ENCODE measurements around the gene DGKZ. TPM values are rescaled to one million over a fixed set of nuclear protein-coding genes. Genes with fewer than 3 reads are reported as not detected.

Gene DGKZ
- total and polyA plus RNA-seq, 2 donors (not counting 3 experiments of a cell fraction or from before 2014, with no cell fraction given), result 88.8 to 127 TPM

DNA sequence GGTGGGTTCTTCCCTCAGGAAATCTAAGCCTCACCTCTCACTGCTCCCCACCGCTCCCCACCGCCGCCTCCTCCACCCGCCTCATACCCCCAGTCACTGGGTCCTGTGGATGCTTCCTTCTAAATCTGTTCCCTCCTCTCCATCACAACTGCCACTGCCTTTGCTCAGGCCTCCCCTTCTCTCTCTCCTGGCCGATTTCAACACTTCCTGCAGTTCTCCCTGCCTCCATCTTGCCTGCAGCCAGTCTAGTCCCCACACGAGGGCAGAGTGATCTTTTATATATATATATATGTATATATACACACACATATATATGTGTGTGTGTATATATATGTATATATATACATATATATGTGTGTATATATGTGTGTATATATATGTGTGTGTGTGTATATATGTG lies 42.0 kb upstream of the DGKZ start:
- no TSS peak for BruUV-seq (replicated peaks)
- intact Hi-C loops (cut with micrococcal nuclease) (no loop called here), dilution Hi-C loops (cut with MboI; ENCODE audit: extremely low pct_ligation_motif_present, low sequenced_read_pairs) (no loop called here)
- Histone ChIP-seq H3K9me3 (replicated peaks; ENCODE audit: control insufficient read depth, insufficient read depth, low read length) (no peaks in the 10 kb centered on the region), H3K9me1 (replicated peaks; ENCODE audit: control insufficient read depth, extremely low read depth, insufficient read depth, low read length) (no peaks in the 10 kb centered on the region), H3K79me2 (ENCODE audit: control insufficient read depth, insufficient read depth, low read length) (no peaks in the 10 kb centered on the region), H3K36me3 (ENCODE audit: control insufficient read depth in 2 of 2, extremely low read depth in 1 of 2, insufficient read depth in 2 of 2, low read length in 2 of 2) (no peaks in the 10 kb centered on the region), H3K4me2 (ENCODE audit: insufficient read depth, low read length) (no peak overlapping the region), H3K4me3 (replicated peaks in 1 of 3; ENCODE audit: insufficient read depth in 1 of 3, low read depth in 1 of 3, low read length in 3 of 3) (no peak overlapping the region), H2AFZ (ENCODE audit: low read depth, low read length) (no peak overlapping the region), H3K27ac (ENCODE audit: insufficient read depth, low read depth, low read length) (no peak overlapping the region), H3K9ac (replicated peaks; ENCODE audit: extremely low read depth, insufficient read depth, low read length) (no peak overlapping the region), H3K4me1 (ENCODE audit: control insufficient read depth, extremely low read depth, insufficient read depth, low read length) (no peaks in the 10 kb centered on the region), H3K27me3 (ENCODE audit: control insufficient read depth in 2 of 2, insufficient read depth in 2 of 2, low read length in 2 of 2) (no peaks in the 10 kb centered on the region), H4K20me1 (replicated peaks; ENCODE audit: control insufficient read depth, extremely low read depth, insufficient read depth, low read length) (no peaks in the 10 kb centered on the region)
- DNase-seq (ENCODE audit: low read depth, low spot score) (no peak), FAIRE-seq (no peak)
- TF ChIP-seq, protein P1, sequence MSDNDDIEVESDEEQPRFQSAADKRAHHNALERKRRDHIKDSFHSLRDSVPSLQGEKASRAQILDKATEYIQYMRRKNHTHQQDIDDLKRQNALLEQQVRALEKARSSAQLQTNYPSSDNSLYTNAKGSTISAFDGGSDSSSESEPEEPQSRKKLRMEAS (IDR thresholded peaks at IDR 0.05; ENCODE audit: insufficient read depth, insufficient read length), result no peak
- TF ChIP-seq, protein P2, sequence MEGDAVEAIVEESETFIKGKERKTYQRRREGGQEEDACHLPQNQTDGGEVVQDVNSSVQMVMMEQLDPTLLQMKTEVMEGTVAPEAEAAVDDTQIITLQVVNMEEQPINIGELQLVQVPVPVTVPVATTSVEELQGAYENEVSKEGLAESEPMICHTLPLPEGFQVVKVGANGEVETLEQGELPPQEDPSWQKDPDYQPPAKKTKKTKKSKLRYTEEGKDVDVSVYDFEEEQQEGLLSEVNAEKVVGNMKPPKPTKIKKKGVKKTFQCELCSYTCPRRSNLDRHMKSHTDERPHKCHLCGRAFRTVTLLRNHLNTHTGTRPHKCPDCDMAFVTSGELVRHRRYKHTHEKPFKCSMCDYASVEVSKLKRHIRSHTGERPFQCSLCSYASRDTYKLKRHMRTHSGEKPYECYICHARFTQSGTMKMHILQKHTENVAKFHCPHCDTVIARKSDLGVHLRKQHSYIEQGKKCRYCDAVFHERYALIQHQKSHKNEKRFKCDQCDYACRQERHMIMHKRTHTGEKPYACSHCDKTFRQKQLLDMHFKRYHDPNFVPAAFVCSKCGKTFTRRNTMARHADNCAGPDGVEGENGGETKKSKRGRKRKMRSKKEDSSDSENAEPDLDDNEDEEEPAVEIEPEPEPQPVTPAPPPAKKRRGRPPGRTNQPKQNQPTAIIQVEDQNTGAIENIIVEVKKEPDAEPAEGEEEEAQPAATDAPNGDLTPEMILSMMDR (IDR thresholded peaks at IDR 0.05; ENCODE audit: extremely low read depth in 1 of 2, insufficient read depth in 1 of 2, low read depth in 1 of 2, low read length in 2 of 2), result peak in 1 of 2 donors; percentile 12
- CTCF ChIA-PET, result interaction anchor here (0.9 to 10.9 kb wide), 3 partner anchors 8 to 64 kb away, joined by 3 to 367 read pairs (median 53); no protein-coding TSS in a partner anchor
- POLR2A ChIA-PET, result no interaction called here

DNA sequence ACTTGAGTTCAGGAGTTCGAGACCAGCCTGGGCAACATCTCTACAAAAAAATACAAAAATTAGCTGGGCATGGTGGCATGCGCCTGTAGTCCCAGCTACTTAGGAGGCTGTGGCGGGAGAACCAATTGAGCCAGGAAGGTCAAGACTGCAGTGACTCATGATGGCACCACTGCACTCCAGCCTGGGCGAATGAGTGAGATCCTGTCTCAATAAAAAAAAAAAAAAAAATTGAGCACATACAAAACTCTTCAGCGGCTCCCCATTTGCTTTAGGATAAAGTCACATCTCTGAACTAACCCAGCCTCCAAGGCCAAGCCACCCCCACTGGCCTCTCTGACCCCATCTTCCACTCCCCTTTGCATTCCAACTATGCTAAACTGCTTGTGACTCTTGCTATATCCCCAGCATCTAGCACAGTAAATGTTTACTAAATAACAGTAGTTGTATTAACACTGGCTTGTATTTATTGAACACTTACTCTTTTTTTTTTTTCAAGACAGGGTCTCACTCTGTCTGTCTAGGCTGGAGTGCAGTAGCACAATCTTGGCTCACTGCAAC lies 40.9 kb upstream of the DGKZ start:
- ChIA-PET CTCF (interaction anchor here (1.0 to 10.9 kb wide), 4 partner anchors 9 to 341 kb away, joined by 3 to 367 read pairs (median 40); no protein-coding TSS in a partner anchor), POLR2A (interaction anchor here (0.6 kb wide), 1 partner anchor 342 kb away, joined by 7 read pairs; no protein-coding TSS in a partner anchor)
- no peak for TF ChIP-seq FOS (IDR thresholded peaks at IDR 0.05; ENCODE audit: borderline replicate concordance, insufficient read depth, low read length)
- Histone ChIP-seq H3K4me1 (ENCODE audit: control insufficient read depth, extremely low read depth, insufficient read depth, low read length) (no peaks in the 10 kb centered on the region), H3K79me2 (ENCODE audit: control insufficient read depth, insufficient read depth, low read length) (no peaks in the 10 kb centered on the region), H4K20me1 (replicated peaks; ENCODE audit: control insufficient read depth, extremely low read depth, insufficient read depth, low read length) (no peaks in the 10 kb centered on the region), H3K4me2 (ENCODE audit: insufficient read depth, low read length) (no peak overlapping the region), H3K9me1 (replicated peaks; ENCODE audit: control insufficient read depth, extremely low read depth, insufficient read depth, low read length) (no peaks in the 10 kb centered on the region), H3K9ac (replicated peaks; ENCODE audit: extremely low read depth, insufficient read depth, low read length) (no peak overlapping the region), H3K4me3 (replicated peaks in 1 of 3; ENCODE audit: insufficient read depth in 1 of 3, low read depth in 1 of 3, low read length in 3 of 3) (no peak overlapping the region), H3K9me3 (replicated peaks; ENCODE audit: control insufficient read depth, insufficient read depth, low read length) (no peaks in the 10 kb centered on the region), H2AFZ (ENCODE audit: low read depth, low read length) (no peak overlapping the region), H3K36me3 (ENCODE audit: control insufficient read depth in 2 of 2, extremely low read depth in 1 of 2, insufficient read depth in 2 of 2, low read length in 2 of 2) (no peaks in the 10 kb centered on the region), H3K27ac (ENCODE audit: insufficient read depth, low read depth, low read length) (no peak overlapping the region), H3K27me3 (ENCODE audit: control insufficient read depth in 2 of 2, insufficient read depth in 2 of 2, low read length in 2 of 2) (no peaks in the 10 kb centered on the region)
- FAIRE-seq (no peak), DNase-seq (ENCODE audit: low read depth, low spot score) (no peak)
- dilution Hi-C loops (cut with MboI; ENCODE audit: extremely low pct_ligation_motif_present, low sequenced_read_pairs) (no loop called here), intact Hi-C loops (cut with micrococcal nuclease) (no loop called here)
- no TSS peak for BruUV-seq (replicated peaks)
